NB4 (cell line): ENCODE results near the gene TCHP.

ENCODE experiments used
- DNase-seq: peaks from one replicate; pipeline ENCODE4 v3.0.0; 2010; ENCODE audit warnings: low read depth
- H3K4me3 ChIP-seq: one replicate; pipeline ENCODE4 v1.5.1; 2011; ENCODE audit warnings: mild to moderate bottlenecking, low read depth, low read length, moderate library complexity
- CTCF ChIP-seq: IDR thresholded peaks from one replicate; pipeline ENCODE4 v1.5.1; 2012; ENCODE audit warnings: low read depth, low read length
- MAX ChIP-seq: IDR thresholded peaks from 2 replicates; pipeline ENCODE4 v1.6.1; 2011; ENCODE audit warnings: low read depth, low read length
- MYC ChIP-seq: IDR thresholded peaks from 2 replicates; pipeline ENCODE4 v1.6.1; 2011; ENCODE audit warnings: low read depth, low read length
- POLR2A ChIP-seq: IDR thresholded peaks from 2 replicates; pipeline ENCODE4 v1.6.1; 2011; ENCODE audit warnings: mild to moderate bottlenecking; ENCODE audit not compliant: insufficient read length; ENCODE audit errors: extremely low read depth

The TCHP gene

GRCh38 chr12:109878749-109879148 is 21.3 kb upstream of the TCHP start:
- no peak overlapping the region for H3K4me3 ChIP-seq
- TF ChIP-seq MYC (no peak), MAX (no peak), POLR2A (no peak), CTCF (no peak)

GRCh38 chr12:109879351-109880042 is 20.6 kb upstream of the TCHP start:
- no peak for TF ChIP-seq MYC
- no peak for TF ChIP-seq CTCF
- no peak for TF ChIP-seq POLR2A
- no peak for TF ChIP-seq MAX
- DNase-seq = no peak
- peak overlapping the region; percentile 81 for H3K4me3 ChIP-seq

More at GRCh38 chr12:109878749-109879148, 21.3 kb upstream of the TCHP start:
- no peak for DNase-seq

GRCh38 chr12:109880043-109880931 is 19.8 kb upstream of the TCHP start, which contains the start of gene GLTP:
TSS of gene GLTP (minus strand) at chr12:109880541. CDS start at chr12:109880374, 167 bp downstream.
- peak within 1 kb of the TSS; percentile 81 for H3K4me3 ChIP-seq
- DNase-seq = peak; percentile 91
- TF ChIP-seq MYC (no peak), CTCF (peak; percentile 31)

GRCh38 chr12:109880938-109881337 is 19.1 kb upstream of the TCHP start:
- peak overlapping the region; percentile 48 for H3K4me3 ChIP-seq
- no peak for TF ChIP-seq MYC
- TF ChIP-seq MAX = no peak
- TF ChIP-seq POLR2A = no peak
- TF ChIP-seq CTCF = no peak
- no peak for DNase-seq

GRCh38 chr12:109881752-109882151 is 18.3 kb upstream of the TCHP start:
- no peak overlapping the region for H3K4me3 ChIP-seq
- no peak for DNase-seq
- TF ChIP-seq MAX (no peak), CTCF (no peak)
